ENCODE results near the gene CD200R1L.

Gene CD200R1L

DNA sequence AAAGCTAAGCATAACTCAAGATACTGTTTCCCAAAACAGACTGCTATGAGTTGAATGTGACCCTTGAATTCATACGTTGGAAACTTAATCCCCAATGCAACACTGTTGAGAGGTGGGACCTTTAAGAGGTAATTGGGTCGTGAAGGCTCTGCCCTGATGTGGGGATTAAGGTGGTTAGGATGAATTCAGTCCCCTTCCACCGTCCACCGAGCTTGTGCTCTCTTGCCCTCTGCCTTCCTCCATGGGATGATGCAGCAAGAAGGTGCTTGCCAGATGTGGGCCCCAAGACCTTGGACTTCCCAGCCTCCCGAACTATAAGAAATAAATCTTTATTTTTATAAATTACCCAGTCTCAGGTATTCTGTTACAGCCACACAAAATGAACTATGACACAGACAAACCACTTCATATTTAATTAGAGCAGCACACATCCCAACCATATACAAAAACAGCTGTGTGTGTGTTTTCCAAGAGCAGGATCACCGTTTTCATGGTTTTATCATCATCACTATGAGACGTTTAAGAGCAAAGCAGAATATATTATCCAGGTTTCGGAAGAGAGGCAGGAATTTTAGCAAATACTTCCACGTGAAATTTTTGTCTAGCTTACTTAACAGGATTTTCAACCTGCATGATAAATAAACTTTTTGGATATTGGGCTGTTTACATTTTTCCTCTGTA is 61.2 kb downstream of the CD200R1L start:
- no peak for DNase-seq

- DNase-seq: no peak
These were observed 64.2 kb downstream of the CD200R1L start for GRCh38 chr3:112782491-112782890.

- peak; percentile 29 for DNase-seq
These were observed 65.1 kb downstream of the CD200R1L start for GRCh38 chr3:112781599-112781998.

DNA sequence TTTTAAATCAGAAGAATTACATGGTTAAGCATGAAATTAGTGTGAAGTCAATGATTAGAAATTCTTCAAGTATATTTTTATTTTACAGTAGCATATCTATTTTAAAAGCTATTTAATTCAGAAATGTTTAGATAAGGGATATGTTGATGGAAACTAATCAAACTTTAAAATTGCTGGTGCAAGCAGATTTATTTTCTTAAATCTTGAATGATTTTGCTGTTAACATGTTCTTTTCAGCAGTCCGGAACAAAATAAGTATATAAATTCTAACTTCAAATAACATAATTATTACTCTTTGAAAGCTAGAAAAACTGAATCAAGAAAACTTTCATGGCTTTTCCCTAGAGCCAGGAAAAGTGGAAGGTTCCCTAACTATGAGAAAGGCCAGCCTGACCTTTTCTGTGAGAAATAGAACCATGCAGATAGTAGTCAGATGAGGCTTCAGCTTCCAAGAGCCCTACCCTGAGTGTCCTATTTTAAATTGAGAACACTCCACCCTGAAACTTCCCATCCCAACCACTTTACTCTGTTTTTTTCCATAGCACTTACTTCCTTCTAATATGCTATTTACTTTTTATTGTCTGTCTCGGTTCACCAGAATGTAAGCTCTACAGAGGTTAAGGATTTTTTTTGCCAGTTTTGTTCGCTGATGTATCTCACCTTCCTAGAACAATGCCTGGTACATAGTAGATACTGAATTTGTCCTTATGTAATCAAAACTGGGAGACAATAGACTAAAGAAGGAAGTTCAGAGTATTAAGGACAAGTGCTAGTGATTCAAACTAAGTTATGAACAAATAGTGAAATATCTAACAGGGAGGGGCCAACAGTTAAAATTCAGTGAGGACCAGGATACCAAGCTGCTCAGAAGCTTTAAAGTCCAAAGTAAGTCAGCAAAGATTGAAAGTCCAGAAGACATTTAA is 66.8 kb downstream of the CD200R1L start:
- no peak for DNase-seq

DNA sequence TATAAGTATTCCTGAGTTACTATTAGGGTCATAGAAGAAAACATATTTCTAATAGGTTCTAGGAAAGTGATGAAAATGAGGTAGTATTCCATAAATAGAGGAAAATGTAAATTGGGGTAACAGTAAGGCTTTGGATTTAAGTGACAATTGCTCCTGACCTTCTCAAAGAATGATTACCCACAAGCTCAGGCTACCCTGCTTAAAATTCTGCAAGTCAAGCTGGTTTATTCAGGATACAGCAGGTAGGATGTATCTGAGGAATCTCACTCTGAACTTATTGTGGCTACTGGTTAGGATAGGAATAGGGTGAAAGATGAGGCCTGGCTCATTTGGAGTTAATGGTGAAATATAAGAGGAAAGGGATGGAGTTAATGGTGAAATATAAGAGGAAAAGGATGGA is 67.7 kb downstream of the CD200R1L start:
- no peak for DNase-seq

DNA sequence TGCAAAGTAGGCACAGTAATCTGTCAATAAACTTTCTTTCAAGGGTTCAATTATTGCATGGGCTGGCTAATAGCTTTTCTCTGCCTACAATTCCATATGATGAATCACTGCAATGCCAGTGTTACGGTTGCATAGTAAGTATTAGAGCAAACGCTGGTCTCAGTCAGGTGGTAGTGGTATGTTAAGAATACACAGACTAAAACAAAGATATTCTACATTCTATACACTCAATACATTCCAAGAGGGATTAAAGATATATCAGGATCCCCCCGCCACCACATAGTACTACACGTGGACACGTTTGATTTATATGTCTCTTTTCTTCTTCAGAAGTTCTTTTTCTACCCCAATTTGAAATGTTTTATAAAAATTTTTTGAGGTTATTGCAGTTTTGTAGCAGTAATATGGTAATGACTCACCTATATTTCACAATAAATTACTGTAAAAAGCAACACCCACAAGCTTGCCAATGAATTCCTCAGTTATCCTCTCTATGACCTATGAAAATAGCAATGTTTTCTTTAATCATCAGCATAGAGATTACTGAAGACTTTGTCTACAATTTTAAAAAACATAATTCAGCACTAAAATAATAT is 68.2 kb downstream of the CD200R1L start:
- DNase-seq: peak; percentile 49

- no peak for DNase-seq
These were observed 68.9 kb downstream of the CD200R1L start for GRCh38 chr3:112777811-112778210.

GRCh38 chr3:112776836-112777235 is 69.8 kb downstream of the CD200R1L start:
- DNase-seq: no peak

GRCh38 chr3:112776000-112776399 is 70.7 kb downstream of the CD200R1L start:
- DNase-seq: peak; percentile 26

DNA sequence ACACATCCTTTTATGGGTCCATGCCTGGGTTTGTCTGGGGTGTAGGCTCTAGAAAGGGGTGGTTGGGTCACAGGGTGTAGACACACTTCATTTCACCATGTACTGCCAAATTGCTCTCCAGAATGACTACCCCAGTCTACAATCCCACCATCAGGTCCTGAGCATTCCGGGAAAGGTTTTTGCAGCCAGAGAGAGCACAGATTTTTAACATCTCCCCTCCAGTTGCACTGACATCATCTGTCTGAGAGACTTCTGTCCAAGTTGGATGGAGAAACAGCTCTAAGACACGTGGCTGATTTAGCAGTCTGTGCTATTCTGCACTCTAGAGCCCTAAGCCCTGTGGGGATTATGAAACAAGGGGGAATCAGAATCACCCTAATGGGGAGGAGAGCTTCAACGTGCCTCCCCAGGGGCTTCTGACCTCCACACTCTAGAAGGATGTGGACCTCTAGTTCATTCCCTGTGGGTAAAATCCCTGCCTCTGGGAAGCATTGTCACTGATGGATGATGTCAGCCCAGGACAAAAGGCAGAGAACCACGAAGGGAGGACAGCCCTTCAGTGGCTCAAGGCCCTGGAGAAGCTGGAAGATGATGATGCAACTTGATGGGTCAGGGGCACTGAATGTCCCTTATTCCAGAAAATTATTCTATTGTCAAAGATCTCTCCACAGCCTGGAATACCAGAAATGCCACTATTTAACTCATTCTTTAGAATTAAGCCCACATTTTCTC is 71.5 kb downstream of the CD200R1L start:
- DNase-seq: no peak

DNA sequence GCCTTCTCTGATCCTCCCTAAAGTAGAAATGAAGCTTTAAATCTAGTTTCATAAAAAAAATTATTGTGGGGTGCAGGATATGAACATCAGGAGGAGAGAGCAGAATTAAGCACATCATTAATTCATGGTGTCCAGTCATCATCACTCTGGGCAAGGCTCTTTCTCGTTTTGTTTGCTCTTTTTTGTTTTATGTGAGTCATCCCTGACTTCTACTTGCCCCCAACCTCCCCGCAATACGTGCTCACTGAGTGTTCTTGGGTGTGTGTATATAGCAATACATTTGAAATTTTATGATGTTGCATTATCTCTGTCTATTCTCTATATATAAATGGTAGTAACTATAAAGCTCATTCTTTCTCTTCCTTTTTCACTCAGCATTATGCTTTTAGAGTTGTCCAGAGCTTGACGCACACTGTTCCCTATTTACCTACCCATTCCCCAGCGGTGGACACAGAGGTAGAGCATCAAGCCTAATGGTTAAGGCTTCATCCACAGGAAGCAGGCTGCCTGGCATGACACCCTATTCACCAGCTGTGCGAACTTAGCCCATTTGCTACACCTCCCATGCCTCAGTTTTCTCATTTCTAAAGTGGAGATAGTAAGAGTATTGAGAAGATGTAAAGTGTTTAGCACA is 72.3 kb downstream of the CD200R1L start:
- no peak for DNase-seq

DNA sequence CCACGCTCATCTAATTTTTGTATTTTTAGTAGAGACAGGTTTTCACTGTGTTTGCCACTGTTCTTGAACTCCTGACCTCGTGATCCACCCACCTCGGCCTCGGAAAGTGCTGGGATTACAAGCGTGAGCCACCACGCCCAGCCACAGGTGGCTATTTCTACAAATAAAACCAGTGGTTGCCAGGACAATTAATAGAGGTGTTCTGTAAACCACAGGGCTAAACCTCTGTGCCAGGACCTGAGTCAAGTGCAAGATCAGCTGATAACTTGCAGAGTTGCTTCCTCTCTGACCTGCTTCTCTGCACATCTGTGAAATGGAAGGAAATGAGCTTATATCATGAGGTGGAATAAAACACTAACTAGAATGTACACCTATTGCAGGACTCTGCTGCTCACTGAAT is 72.8 kb downstream of the CD200R1L start:
- DNase-seq: no peak

DNA sequence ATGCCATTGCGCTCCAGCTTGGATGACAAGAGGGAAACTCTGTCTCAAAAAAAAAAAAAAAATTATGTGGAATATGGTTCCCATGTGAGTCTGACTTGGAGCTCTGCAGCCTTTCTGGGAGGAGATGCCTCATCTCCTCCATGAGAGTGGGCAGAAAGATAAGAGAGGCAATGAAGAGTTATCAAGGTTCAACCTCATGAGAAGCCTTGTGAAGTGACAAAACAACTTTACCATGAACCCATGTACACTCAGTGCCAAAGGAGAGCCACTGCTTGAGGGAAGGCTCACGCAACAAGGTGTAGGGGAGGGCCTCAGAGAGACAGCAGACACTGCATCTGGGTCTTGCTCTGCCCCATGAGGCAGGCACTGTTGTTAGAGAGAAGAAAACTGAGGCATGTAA is 75.7 kb downstream of the CD200R1L start:
- DNase-seq: no peak

GRCh38 chr3:112770032-112770626 is 76.5 kb downstream of the CD200R1L start:
- DNase-seq: peak; percentile 17

- DNase-seq: no peak
These were observed 77.2 kb downstream of the CD200R1L start for GRCh38 chr3:112769286-112769978.

GRCh38 chr3:112767777-112768176 is 78.9 kb downstream of the CD200R1L start:
- no peak for DNase-seq

DNA sequence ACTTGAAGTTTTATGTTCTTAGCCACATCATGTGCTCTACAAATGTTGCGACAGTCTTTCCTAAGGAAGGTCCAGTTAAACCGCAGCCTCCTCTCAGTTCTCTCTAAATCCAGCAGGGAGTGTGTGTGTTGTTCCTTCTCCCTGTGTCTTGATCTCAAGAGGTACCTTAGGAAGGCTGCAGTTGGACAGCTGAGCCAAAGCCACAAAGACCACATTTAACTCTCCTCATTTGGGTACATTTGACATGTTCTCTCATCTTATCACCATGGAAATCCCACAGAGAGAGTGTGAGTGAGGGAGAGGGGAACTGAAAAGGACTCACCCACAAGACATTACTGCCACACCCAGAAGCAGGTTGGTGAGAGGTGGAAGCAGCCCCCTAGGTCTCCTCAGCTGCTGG is 79.5 kb downstream of the CD200R1L start:
- no peak for DNase-seq
